Activated B cell treated with CpG ODN at 0.5 μM for 24 hours (primary cell): ENCODE measurements around the gene LRRC10B. TPM values are rescaled to one million over a fixed set of nuclear protein-coding genes. Genes with fewer than 3 reads are reported as not detected.

ENCODE experiments used
- ATAC-seq: fragments of 200-7000 bp; cut with Tn5 transposase; one replicate; pipeline ENCODE4 v1.10.0; 2021; ENCODE audit warnings: low read depth, mild to moderate bottlenecking, moderate library complexity
- CTCF ChIA-PET: fragments of 350-600 bp; sonication (Branson Sonifier 250); formaldehyde crosslinking; loops from one replicate; lab custom pipeline; 2021; ENCODE audit warnings: antibody characterized with exemption; lab: Charles Lee
- POLR2A ChIA-PET: fragments of 350-600 bp; sonication (Branson Sonifier 250); formaldehyde crosslinking; loops from one replicate; lab custom pipeline; 2021; ENCODE audit warnings: antibody characterized with exemption; lab: Charles Lee
- DNase-seq: peaks from one replicate; pipeline ENCODE4 v3.0.0; 2022
- H3K27ac Mint-ChIP-seq: one replicate; pipeline ENCODE4 v1.8.0; 2020; ENCODE audit warnings: mixed read lengths
- H3K27me3 Mint-ChIP-seq: one replicate; pipeline ENCODE4 v1.8.0; 2021; ENCODE audit warnings: mixed read lengths
- H3K36me3 Mint-ChIP-seq: one replicate; pipeline ENCODE4 v1.8.0; 2021; ENCODE audit warnings: low read depth, mixed read lengths
- H3K4me1 Mint-ChIP-seq: one replicate; pipeline ENCODE4 v1.8.0; 2021; ENCODE audit warnings: mixed read lengths
- H3K4me3 Mint-ChIP-seq: one replicate; pipeline ENCODE4 v1.8.0; 2020; ENCODE audit warnings: mild to moderate bottlenecking, mixed read lengths
- H3K9me3 Mint-ChIP-seq: one replicate; pipeline ENCODE4 v1.8.0; 2020; ENCODE audit warnings: mixed read lengths
- CTCF ChIP-seq: fragments of 200-600 bp; IDR thresholded peaks from one replicate; pipeline ENCODE4 v1.8.0; 2022; ENCODE audit warnings: antibody characterized with exemption, mild to moderate bottlenecking
- intact Hi-C: fragments of 100-400 bp; cut with micrococcal nuclease; formaldehyde crosslinking; loops from one replicate; pipeline ENCODE4 v1.15.1; 2024
- total RNA-seq: library from RNA; stranded (reverse); gene quantifications from 2 replicates; pipeline ENCODE4 v1.2.3, GENCODE V29; 2022

The LRRC10B gene
- total RNA-seq, 1 donor from 2014 or later, result not detected

GRCh38 chr11:61541598-61541997, 33.0 kb downstream of the LRRC10B start:
- no peak overlapping the region for H3K4me3 Mint-ChIP-seq
- H3K27ac Mint-ChIP-seq, result no peak overlapping the region
- DNase-seq (no peak), ATAC-seq (no peak)
- no peaks in the 10 kb centered on the region for H3K36me3 Mint-ChIP-seq
- ChIA-PET CTCF (no interaction called here), POLR2A (no interaction called here)
- H3K4me1 Mint-ChIP-seq, result peaks cover 6% of the 10 kb centered on the region
- H3K9me3 Mint-ChIP-seq, result no peaks in the 10 kb centered on the region
- TF ChIP-seq CTCF, result no peak
- intact Hi-C loops, result no loop called here
- H3K27me3 Mint-ChIP-seq, result peaks cover 16% of the 10 kb centered on the region

- no peak for TF ChIP-seq CTCF
- ATAC-seq, result no peak
- peaks cover 6% of the 10 kb centered on the region for H3K4me1 Mint-ChIP-seq
- no peak overlapping the region for H3K27ac Mint-ChIP-seq
- POLR2A ChIA-PET, result no interaction called here
- no peaks in the 10 kb centered on the region for H3K9me3 Mint-ChIP-seq
- no peak for DNase-seq
- H3K4me3 Mint-ChIP-seq, result no peak overlapping the region
- CTCF ChIA-PET, result no interaction called here
- intact Hi-C loops, result no loop called here
- H3K36me3 Mint-ChIP-seq, result no peaks in the 10 kb centered on the region
- peaks cover 18% of the 10 kb centered on the region for H3K27me3 Mint-ChIP-seq
These were observed 33.5 kb downstream of the LRRC10B start for GRCh38 chr11:61542024-61542461.

GRCh38 chr11:61542705-61543104, 34.2 kb downstream of the LRRC10B start:
- DNase-seq, result no peak
- ChIA-PET CTCF (no interaction called here), POLR2A (no interaction called here)
- ATAC-seq, result no peak
- Mint-ChIP-seq H3K27ac (no peak overlapping the region), H3K4me1 (peaks cover 6% of the 10 kb centered on the region), H3K9me3 (no peaks in the 10 kb centered on the region), H3K4me3 (no peak overlapping the region), H3K27me3 (peaks cover 19% of the 10 kb centered on the region), H3K36me3 (no peaks in the 10 kb centered on the region)
- no peak for TF ChIP-seq CTCF
- intact Hi-C loops, result no loop called here

GRCh38 chr11:61543606-61544306, 35.2 kb downstream of the LRRC10B start:
- Mint-ChIP-seq H3K27ac (no peak overlapping the region), H3K4me3 (no peak overlapping the region), H3K9me3 (no peaks in the 10 kb centered on the region), H3K27me3 (peaks cover 22% of the 10 kb centered on the region), H3K4me1 (peaks cover 6% of the 10 kb centered on the region), H3K36me3 (no peaks in the 10 kb centered on the region)
- DNase-seq (no peak), ATAC-seq (no peak)
- intact Hi-C loops, result no loop called here
- no peak for TF ChIP-seq CTCF
- POLR2A ChIA-PET, result no interaction called here
- CTCF ChIA-PET, result no interaction called here

GRCh38 chr11:61544466-61544865, 35.9 kb downstream of the LRRC10B start:
- Mint-ChIP-seq H3K9me3 (no peaks in the 10 kb centered on the region), H3K4me1 (peaks cover 6% of the 10 kb centered on the region), H3K27ac (no peak overlapping the region), H3K4me3 (no peak overlapping the region), H3K27me3 (peaks cover 18% of the 10 kb centered on the region), H3K36me3 (no peaks in the 10 kb centered on the region)
- no peak for TF ChIP-seq CTCF
- ChIA-PET CTCF (interaction anchor here (0.8 kb wide), 1 partner anchor 12 kb away, joined by 3 read pairs; no protein-coding TSS in a partner anchor), POLR2A (no interaction called here)
- ATAC-seq, result no peak
- intact Hi-C loops, result no loop called here
- DNase-seq, result no peak
